ENCODE results near the gene PPIL6.

DNA sequence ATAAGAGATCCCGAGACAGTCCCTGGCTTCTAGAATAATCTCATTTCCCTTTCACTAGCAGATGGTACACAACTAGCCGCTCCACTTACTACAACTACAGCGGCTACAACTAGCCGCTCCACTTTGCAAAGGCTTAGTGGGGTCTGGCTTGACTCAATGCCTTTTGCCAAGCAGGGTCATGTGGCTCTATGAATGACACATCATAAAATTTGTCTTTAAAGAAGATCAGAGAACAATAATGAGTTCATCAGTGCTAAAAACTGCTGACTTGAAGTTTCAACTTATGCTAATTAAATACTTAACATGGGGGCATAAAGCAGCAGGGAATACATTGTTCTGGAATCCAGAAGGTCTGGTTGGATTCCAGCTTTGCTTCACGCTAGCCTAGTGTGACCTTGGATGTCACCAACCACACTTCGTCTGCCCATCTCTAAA lies 17.2 kb upstream of the PPIL6 start:
- TF ChIP-seq POLR2AphosphoS5 (IDR thresholded peaks at IDR 0.05; ENCODE audit: low read depth, low read length) (no peak), FOXP2 (optimal IDR thresholded peaks at IDR 0.05; ENCODE audit: borderline replicate concordance, extremely low read depth, extremely low read length, insufficient read depth) (no peak), SIN3A (IDR thresholded peaks at IDR 0.05; ENCODE audit: borderline replicate concordance, insufficient read depth, low read length) (no peak), TAF1 (IDR thresholded peaks at IDR 0.05; ENCODE audit: borderline replicate concordance, insufficient read depth, low read length) (no peak)
